GM21825 (cell line): ENCODE data around the gene KCNJ10.

Experiments used
- ATAC-seq: cut with Tn5 transposase; IDR thresholded peaks from one replicate; pipeline ENCODE4 v1.9.1; 2021; ENCODE audit warnings: mild to moderate bottlenecking, moderate library complexity; ENCODE audit not compliant: unreplicated experiment

Gene KCNJ10

GRCh38 chr1:160099716-160100375 lies 29.9 kb upstream of the KCNJ10 start:
- no peak for ATAC-seq

GRCh38 chr1:160098852-160099561 lies 29.0 kb upstream of the KCNJ10 start:
- peak; percentile 76 for ATAC-seq

GRCh38 chr1:160097911-160098851 lies 28.2 kb upstream of the KCNJ10 start, which contains the start of gene IGSF8:
IGSF8 (minus strand) TSS chr1:160098619; CDS start chr1:160098472, 147 bp downstream.
- ATAC-seq, result peak; percentile 54

- no peak for ATAC-seq
These were observed 27.4 kb upstream of the KCNJ10 start for GRCh38 chr1:160097151-160097910.

DNA sequence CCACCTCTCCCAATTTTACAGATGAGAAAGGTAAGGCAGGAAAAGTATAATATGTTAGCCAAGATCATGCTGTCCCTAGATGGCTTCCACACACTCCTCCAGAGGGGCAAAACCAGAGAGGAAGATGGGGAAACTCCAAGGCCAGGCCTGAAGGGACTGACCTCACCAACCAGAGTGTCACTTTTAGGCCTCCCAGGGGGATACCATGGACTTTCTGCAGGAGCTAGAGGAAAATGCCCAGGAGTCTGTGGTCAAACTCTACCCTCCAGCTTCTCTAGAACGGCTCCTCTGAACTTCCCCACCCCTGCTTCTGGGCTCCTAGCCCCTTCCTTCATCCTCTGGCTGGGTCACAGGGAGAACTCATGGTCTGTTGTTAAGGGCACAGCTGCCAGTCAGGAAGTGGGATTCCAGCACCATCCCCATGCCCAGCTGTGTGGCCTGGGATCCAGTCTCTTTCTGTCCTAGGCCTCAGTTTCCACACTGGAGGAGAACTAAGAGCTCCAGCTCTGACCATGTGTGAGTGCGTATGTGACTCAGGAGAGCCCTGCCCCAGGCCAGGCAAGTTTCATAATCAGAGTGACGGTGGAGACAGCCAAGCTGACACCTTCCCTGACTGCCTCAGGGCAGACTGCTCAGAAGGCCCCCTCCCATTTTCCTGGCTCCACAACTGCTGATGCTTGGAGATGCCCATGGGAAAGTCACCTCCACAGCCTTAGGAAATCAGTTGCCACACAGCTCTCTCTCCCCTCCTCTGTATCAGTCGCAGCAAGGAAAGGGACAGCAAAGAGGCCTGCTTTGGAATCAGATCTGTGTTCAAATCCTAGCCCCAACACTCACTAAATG lies 26.5 kb upstream of the KCNJ10 start:
- no peak for ATAC-seq

DNA sequence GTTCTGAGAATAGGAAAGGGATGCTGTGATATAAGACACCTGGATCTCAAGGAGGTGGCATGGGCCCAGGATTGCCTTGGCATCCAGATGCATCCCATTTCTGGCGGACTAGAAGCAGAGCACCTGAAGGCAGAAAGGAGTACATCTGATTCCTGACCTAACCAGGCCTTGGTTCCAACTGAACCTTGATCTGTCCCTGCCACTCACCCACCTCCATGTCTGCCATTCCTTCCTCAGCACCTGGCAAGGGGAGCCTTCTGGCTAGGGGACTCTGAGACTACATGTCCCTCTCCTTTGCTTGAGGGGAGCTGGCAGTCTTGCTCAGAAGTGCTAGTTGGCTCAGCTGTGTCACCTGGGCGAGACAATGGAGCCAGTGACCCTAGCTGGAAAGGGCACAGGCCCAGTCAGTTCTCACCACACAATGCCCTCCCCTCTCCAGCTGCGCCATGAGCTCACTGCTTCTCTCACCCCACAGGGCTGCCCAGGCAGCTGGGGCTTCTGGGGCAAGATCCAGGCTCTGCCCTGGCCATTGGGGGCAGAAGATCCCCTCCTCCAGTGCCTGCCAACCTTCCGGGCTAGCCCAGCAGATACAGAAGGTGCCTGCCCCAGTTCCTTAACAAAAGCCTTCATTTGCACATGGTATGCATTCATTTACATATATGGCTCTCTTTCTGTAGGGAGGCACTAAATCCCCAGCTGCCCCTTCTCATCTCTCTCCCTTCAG lies 25.6 kb upstream of the KCNJ10 start:
- no peak for ATAC-seq

- no peak for ATAC-seq
These were observed 24.8 kb upstream of the KCNJ10 start for GRCh38 chr1:160094806-160095205.

- ATAC-seq, result no peak
These were observed 24.3 kb upstream of the KCNJ10 start for GRCh38 chr1:160094291-160094625.

GRCh38 chr1:160093624-160094290 lies 23.8 kb upstream of the KCNJ10 start:
- no peak for ATAC-seq

DNA sequence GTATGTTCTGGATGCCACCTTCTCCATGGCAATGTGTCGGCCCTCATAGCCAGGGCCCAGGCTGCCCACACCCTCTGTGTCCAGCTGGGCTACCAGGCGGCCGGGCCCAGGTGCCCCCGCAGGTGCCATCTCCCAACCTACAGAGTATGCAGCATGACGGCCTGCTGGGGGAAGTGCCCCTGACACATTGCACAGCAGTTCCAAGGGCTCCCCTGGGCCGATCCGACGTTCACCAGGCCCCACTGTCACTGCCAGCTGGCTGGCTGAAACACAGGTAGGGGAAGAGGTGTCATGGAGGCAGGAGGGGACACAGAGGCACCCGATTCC lies 23.1 kb upstream of the KCNJ10 start:
- no peak for ATAC-seq

- no peak for ATAC-seq
These were observed 22.6 kb upstream of the KCNJ10 start for GRCh38 chr1:160092366-160093068.

GRCh38 chr1:160091666-160092223 lies 21.8 kb upstream of the KCNJ10 start:
- ATAC-seq, result no peak

DNA sequence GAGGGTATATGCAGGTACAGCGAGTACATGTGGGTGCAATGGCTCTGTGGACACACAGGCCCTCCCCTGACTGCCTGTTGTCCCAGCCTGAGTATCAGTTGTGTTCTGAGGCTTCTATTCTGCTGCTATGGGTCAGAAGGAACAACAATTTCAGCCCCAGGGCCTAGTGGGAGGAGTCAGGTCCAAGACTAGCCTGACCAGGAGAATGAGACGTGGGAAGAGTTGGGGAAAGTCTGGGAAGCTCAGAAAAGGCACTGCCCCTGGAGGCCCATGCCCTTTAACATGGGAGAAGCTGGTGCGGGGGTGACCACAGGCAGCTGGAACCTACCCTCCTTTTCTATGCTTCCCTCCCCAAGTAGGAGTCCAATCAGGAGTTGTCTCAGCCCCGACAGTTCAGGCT lies 20.8 kb upstream of the KCNJ10 start:
- ATAC-seq, result no peak

GRCh38 chr1:160089883-160090282 lies 19.9 kb upstream of the KCNJ10 start:
- no peak for ATAC-seq

DNA sequence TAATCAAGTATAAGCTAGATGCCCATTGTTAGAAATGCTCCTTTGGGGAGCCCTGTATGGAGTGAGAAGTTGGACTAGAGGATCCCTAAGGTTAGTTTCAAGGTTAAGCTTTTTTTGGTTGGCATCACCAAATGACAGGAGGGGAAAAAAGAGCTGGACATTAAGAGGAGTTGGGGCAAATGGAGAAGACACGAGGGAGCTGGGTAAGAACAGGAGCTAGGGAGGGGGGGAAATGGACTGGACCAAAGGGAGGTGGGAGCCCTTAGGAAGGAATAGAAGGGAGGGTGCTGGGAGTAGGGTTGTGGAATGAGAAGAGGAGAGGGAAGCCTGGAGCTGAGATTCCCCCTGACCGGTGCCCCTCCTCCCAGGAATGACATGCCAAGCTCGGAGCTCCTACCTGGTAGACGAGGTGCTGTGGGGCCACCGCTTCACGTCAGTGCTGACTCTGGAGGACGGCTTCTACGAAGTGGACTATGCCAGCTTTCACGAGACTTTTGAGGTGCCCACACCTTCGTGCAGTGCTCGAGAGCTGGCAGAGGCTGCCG lies 17.2 kb upstream of the KCNJ10 start:
- no peak for ATAC-seq

DNA sequence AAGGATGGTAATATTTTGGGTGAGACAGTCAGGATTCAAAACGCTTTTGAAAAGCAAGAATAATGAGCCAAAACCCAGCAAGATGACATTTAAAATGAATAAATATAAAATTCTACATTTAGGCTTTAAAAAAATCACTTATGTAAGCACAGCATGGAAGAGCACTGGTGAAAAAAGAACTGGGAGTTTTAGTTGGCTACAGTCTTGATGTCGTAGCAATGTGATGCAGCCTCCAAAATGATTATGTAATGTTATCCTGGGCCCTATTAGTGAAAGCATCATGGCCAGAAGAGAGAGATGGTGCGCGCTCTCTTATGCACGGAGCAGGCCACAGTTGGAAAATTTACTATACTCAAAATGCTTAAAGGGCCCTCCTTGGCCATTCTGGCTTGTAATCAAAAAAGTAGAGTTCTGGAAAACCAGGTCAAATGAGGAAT lies 16.5 kb upstream of the KCNJ10 start:
- no peak for ATAC-seq

DNA sequence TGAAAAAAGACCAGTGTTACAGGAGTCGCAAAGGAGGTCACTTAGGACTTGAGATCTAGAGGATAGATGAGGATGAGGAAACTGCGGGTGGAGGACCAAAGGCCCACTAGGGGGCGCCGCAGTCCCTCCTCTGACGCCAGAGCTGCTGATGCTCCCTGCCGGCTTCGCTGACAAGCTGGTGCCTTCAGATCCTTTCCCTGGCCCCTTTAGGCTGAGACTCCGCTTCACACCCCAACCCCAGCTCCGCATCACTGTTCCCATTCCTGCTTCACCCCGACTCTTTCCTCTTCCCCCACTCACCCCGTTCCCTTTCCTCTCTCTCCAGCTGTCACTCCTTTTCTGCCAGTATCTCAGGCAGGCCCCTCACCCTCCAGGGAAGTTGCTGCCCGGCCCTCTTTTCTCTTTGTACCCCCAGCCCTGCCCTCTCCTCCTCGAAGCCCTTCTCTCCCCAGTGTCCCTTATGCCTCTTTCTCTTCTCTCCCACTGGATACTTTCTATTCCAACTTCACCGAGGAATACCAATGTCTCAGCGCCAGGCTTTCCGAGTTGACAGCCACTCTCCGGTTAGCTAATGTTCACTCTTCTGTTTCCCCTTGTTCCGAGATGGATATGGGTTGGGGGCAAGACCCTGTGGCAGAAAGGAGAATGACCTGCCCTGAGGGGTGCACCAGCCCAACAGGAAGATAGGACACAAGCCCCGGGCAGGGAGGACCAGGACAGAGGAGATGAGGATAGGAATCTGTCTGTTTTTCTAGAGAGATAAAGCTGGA lies 15.9 kb upstream of the KCNJ10 start:
- ATAC-seq, result no peak
